ENCODE measurements around the gene SPO11.

DNA sequence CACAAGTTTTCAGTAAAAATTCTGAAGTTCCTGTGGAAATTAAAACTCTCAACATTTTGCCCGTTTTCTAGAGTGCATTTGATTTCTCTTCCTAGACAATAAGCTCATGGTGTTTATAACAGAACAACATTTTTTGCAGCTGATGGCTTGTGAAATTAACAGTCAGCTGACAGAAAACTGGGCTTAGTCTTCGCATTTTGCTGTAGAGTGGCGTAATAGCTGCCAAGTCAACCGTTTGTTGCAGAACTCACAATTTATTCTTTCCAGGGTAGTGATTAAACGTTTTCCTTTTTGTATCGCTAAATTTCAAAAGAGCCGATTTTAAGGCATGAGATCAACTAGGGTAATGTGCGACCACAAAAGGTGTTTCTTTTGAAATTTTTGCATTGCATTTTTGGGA is 1.4 kb downstream of the SPO11 start:
- TF ChIP-seq CTCF (IDR thresholded peaks at IDR 0.05) = no peak
- TF ChIP-seq POLR2A (IDR thresholded peaks at IDR 0.05; ENCODE audit: low read depth) = no peak
- no peak for TF ChIP-seq POLR2AphosphoS5 (IDR thresholded peaks at IDR 0.05)
- TF ChIP-seq EP300 (IDR thresholded peaks at IDR 0.05) = no peak

Measured in esophagus muscularis mucosa (tissue), 4 donors.